Testis (tissue), 2 donors: ENCODE results near the gene TMC1.

Experiments
- CTCF ChIP-seq, 3 experiments: fragments of 450-650 bp in 2 of 3; fragments of 200-600 bp in 1 of 3; sonication (generic) in 1 of 3; IDR thresholded peaks; one replicate each; pipeline ENCODE4 v1.5.1; 2016 to 2019; ENCODE audit warnings: antibody characterized with exemption in 3 of 3, mild to moderate bottlenecking in 2 of 3, moderate library complexity in 1 of 3
- POLR2A ChIP-seq: fragments of 450-650 bp; IDR thresholded peaks from one replicate; pipeline ENCODE4 v1.6.1; 2017; ENCODE audit warnings: antibody characterized with exemption, mild to moderate bottlenecking, moderate library complexity

- no peak for TF ChIP-seq POLR2A
- TF ChIP-seq CTCF (IDR thresholded peaks at IDR 0.05) = no peak
These were observed 254.2 kb downstream of the TMC1 start for GRCh38 chr9:72775570-72775969.
